SJCRH30 (cell line): ENCODE measurements around the gene UPF2. TPM values are rescaled to one million over a fixed set of nuclear protein-coding genes. Genes with fewer than 3 reads are reported as not detected.

Source experiments
- DNase-seq, 2 experiments: peaks; one replicate each; pipeline ENCODE4 v3.0.0-alpha.2; 2015 to 2020
- H3K27ac ChIP-seq: fragments of 250-450 bp; sonication (Bioruptor Pico); 2 replicates; pipeline ENCODE4 v1.5.1; 2020; ENCODE audit warnings: mild to moderate bottlenecking, moderate library complexity
- H3K27me3 ChIP-seq: fragments of 250-450 bp; sonication (Bioruptor Pico); 2 replicates; pipeline ENCODE4 v1.5.1; 2020; ENCODE audit warnings: mild to moderate bottlenecking, moderate library complexity
- H3K36me3 ChIP-seq: fragments of 250-450 bp; sonication (Bioruptor Pico); 2 replicates; pipeline ENCODE4 v1.5.1; 2020; ENCODE audit warnings: mild to moderate bottlenecking, moderate library complexity
- H3K4me1 ChIP-seq: fragments of 250-450 bp; sonication (Bioruptor Pico); 2 replicates; pipeline ENCODE4 v1.5.1; 2020; ENCODE audit warnings: mild to moderate bottlenecking, moderate library complexity
- H3K4me3 ChIP-seq: fragments of 250-450 bp; sonication (Bioruptor Pico); 2 replicates; pipeline ENCODE4 v1.5.1; 2020; ENCODE audit warnings: mild to moderate bottlenecking, moderate library complexity
- H3K9me3 ChIP-seq: fragments of 250-450 bp; sonication (Bioruptor Pico); replicated peaks from 2 replicates; pipeline ENCODE4 v1.5.1; 2020; ENCODE audit warnings: mild to moderate bottlenecking, moderate library complexity
- total RNA-seq: library from RNA; depleted of rRNA; stranded (reverse); fragments of >200 nt; shearing (Covaris generic); gene quantifications from 2 replicates; pipeline ENCODE4 v1.2.3, GENCODE V29; 2014

Gene UPF2
- total RNA-seq, 1 experiment from 2014 or later: 22.9 TPM

GRCh38 chr10:12055732-12056131, 13.1 kb upstream of the UPF2 start:
- Histone ChIP-seq H3K9me3 (no peaks in the 10 kb centered on the region), H3K4me3 (no peak overlapping the region), H3K27ac (no peak overlapping the region), H3K36me3 (no peaks in the 10 kb centered on the region), H3K4me1 (no peaks in the 10 kb centered on the region), H3K27me3 (no peaks in the 10 kb centered on the region)
- no peak for DNase-seq

DNA sequence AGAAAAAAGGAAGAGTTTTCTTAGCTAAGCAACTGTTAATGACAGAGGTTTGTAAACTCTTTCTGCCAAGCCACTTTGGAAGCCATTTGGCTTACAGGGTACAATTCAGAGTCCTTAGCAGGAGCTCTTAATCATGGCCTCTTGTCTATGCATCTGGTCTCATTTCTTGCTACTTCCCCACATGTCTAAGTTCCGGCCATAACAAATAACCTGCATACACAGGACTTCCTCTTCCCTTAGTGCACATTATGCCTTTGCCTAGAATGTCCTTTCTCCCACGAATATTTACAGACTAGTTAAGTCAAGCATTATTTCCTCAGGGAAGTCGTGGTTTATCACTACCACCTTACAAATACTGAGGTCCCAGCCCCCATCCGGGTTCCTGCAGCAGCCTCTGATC, 8.6 kb upstream of the UPF2 start:
- DNase-seq: no peak
- Histone ChIP-seq H3K36me3 (no peaks in the 10 kb centered on the region), H3K9me3 (no peaks in the 10 kb centered on the region), H3K27me3 (no peaks in the 10 kb centered on the region), H3K27ac (no peak overlapping the region), H3K4me3 (no peak overlapping the region), H3K4me1 (no peaks in the 10 kb centered on the region)

GRCh38 chr10:12050528-12050927, 7.9 kb upstream of the UPF2 start:
- H3K4me3 ChIP-seq: no peak overlapping the region
- no peaks in the 10 kb centered on the region for H3K36me3 ChIP-seq
- no peaks in the 10 kb centered on the region for H3K4me1 ChIP-seq
- H3K27ac ChIP-seq: no peak overlapping the region
- DNase-seq: no peak
- no peaks in the 10 kb centered on the region for H3K27me3 ChIP-seq
- H3K9me3 ChIP-seq: no peaks in the 10 kb centered on the region

GRCh38 chr10:12048547-12048946, 5.9 kb upstream of the UPF2 start:
- H3K4me1 ChIP-seq: peaks cover 4% of the 10 kb centered on the region
- no peaks in the 10 kb centered on the region for H3K9me3 ChIP-seq
- H3K27ac ChIP-seq: no peak overlapping the region
- no peak overlapping the region for H3K4me3 ChIP-seq
- DNase-seq: no peak
- H3K27me3 ChIP-seq: no peaks in the 10 kb centered on the region
- H3K36me3 ChIP-seq: no peaks in the 10 kb centered on the region

- Histone ChIP-seq H3K27ac (no peak overlapping the region), H3K36me3 (no peaks in the 10 kb centered on the region; the same call in 1 of the 2 replicates), H3K27me3 (no peaks in the 10 kb centered on the region), H3K4me1 (peaks cover 15% of the 10 kb centered on the region), H3K4me3 (no peak overlapping the region), H3K9me3 (no peaks in the 10 kb centered on the region)
- no peak for DNase-seq
Observed at GRCh38 chr10:12045596-12045995, 3.0 kb upstream of the UPF2 start.

DNA sequence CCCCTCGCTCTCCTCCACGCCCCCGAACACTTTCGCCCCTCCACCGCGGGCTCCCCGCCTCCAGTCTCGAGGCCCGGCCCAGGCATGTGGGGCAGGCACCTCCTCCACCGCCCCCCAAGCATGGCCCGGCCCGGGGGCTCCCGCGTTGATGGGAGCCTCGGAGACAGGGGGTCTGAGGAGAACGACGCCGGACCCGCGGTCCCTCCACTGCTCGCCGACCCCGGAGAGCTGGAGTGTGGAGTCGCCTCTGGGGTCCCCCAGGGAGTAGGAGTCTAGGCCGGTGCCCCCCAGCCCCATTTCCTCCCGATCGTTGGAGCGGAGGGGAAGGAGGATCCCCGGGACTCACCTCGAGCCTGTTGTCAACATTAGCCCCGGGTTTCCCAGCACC, 206 bp downstream of the UPF2 start:
- H3K36me3 ChIP-seq: no peaks in the 10 kb centered on the region; the same call in 1 of the 2 replicates
- H3K9me3 ChIP-seq: no peaks in the 10 kb centered on the region
- H3K4me1 ChIP-seq: peaks cover 15% of the 10 kb centered on the region
- no peaks in the 10 kb centered on the region for H3K27me3 ChIP-seq
- DNase-seq: peak in 1 of 2 experiments; percentile 27
- peak overlapping the region; percentile 98 for H3K4me3 ChIP-seq
- peak overlapping the region; percentile 100 for H3K27ac ChIP-seq

GRCh38 chr10:12041766-12042408, 722 bp downstream of the UPF2 start:
- peak; percentile 7 to 34 for DNase-seq
- Histone ChIP-seq H3K4me1 (peaks cover 15% of the 10 kb centered on the region), H3K27ac (peak overlapping the region; percentile 100), H3K4me3 (peak overlapping the region; percentile 98), H3K36me3 (no peaks in the 10 kb centered on the region; the same call in 1 of the 2 replicates), H3K9me3 (no peaks in the 10 kb centered on the region), H3K27me3 (no peaks in the 10 kb centered on the region)

- no peak overlapping the region for H3K27ac ChIP-seq
- H3K27me3 ChIP-seq: no peaks in the 10 kb centered on the region
- H3K4me3 ChIP-seq: no peak overlapping the region
- H3K36me3 ChIP-seq: peaks cover 23% of the 10 kb centered on the region
- H3K4me1 ChIP-seq: peaks cover 3% of the 10 kb centered on the region; the same call in 1 of the 2 replicates
- no peaks in the 10 kb centered on the region for H3K9me3 ChIP-seq
- DNase-seq: no peak
Observed at GRCh38 chr10:12036073-12036655, 6.4 kb downstream of the UPF2 start.

DNA sequence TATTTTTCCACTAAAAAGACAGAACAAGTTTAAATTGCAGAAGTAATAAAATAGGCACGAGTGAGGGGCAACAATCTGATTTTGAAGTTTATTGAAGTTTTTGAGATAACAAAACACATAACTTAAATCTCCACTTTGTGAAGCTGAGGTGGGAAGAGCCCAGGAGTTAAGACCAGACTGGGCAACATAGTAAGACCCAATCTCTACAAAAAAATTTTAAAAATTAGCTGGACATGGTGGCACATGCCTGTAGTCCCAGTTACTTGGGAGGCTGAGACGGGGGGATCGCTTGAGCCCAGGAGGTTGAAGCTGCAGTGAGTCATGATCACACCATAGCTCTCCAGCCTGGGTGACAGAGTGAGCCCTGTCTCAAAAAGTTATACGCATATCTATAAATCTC, 11.2 kb downstream of the UPF2 start:
- H3K36me3 ChIP-seq: peaks cover 36% of the 10 kb centered on the region
- no peaks in the 10 kb centered on the region for H3K27me3 ChIP-seq
- DNase-seq: no peak
- H3K4me3 ChIP-seq: no peak overlapping the region
- H3K4me1 ChIP-seq: no peaks in the 10 kb centered on the region
- H3K9me3 ChIP-seq: no peaks in the 10 kb centered on the region
- no peak overlapping the region for H3K27ac ChIP-seq

DNA sequence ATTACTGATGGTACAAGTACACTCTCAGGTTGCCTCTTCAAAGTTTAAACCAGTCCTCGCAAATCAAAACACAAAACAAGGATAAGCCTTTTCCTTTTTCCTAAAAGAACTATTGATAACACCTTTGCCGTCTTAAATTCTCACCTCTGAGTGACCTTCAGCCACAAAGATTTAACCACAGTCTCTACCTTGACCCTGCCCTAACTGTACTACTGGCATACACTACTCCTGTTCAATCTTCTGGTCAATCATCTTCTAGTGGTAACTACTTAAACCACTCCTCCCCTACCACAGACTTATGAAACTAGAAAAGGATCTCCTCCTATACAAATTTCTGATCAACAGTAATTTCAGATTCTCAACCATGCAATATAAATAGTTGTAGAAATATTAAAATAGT, 15.1 kb downstream of the UPF2 start:
- no peaks in the 10 kb centered on the region for H3K27me3 ChIP-seq
- H3K36me3 ChIP-seq: peaks cover 29% of the 10 kb centered on the region
- no peak overlapping the region for H3K4me3 ChIP-seq
- H3K27ac ChIP-seq: no peak overlapping the region
- no peaks in the 10 kb centered on the region for H3K4me1 ChIP-seq
- H3K9me3 ChIP-seq: no peaks in the 10 kb centered on the region
- no peak for DNase-seq

- H3K36me3 ChIP-seq: peaks cover 25% of the 10 kb centered on the region
- no peaks in the 10 kb centered on the region for H3K9me3 ChIP-seq
- H3K27ac ChIP-seq: no peak overlapping the region
- no peaks in the 10 kb centered on the region for H3K27me3 ChIP-seq
- H3K4me3 ChIP-seq: no peak overlapping the region
- H3K4me1 ChIP-seq: no peaks in the 10 kb centered on the region
- no peak for DNase-seq
Observed at GRCh38 chr10:12025591-12025990, 17.0 kb downstream of the UPF2 start.

DNA sequence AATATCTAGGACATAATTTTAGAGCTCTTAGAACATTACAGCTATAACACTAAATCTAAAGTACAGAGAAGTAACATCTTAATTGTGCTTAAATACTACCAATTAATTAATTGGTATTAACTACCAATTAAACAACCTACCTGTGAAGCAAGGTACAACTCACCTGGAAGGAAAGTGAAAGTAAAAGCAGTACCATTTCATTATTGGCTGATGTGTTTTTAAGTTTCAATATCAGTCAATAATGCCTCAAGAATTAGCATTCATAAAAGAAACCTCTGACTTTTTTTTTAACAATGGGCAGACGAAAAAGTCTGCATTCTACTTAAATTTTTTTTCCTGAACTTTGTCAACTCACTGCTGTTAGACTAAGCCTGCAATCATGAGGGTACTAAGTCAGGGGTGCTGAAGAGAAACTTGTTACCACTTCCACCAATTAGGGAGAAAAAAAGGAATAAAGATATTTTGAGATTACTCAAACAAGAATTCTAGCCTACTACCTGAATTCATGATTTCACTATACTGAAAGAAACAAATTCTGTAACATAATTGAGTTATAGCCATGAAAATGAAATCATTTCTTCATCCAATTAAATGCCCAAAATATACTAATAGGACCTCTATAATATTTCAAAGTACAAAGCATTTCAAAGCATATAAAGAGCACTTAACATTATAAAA, 19.9 kb downstream of the UPF2 start:
- Histone ChIP-seq H3K27ac (no peak overlapping the region), H3K9me3 (no peaks in the 10 kb centered on the region), H3K36me3 (peaks cover 14% of the 10 kb centered on the region), H3K4me1 (no peaks in the 10 kb centered on the region), H3K27me3 (no peaks in the 10 kb centered on the region), H3K4me3 (no peak overlapping the region)
- no peak for DNase-seq

- H3K4me3 ChIP-seq: no peak overlapping the region
Observed at GRCh38 chr10:12020574-12020973, 22.0 kb downstream of the UPF2 start.

GRCh38 chr10:12019283-12019971, 23.2 kb downstream of the UPF2 start:
- DNase-seq: no peak

More at GRCh38 chr10:12020574-12020973, 22.0 kb downstream of the UPF2 start:
- Histone ChIP-seq H3K27me3 (no peaks in the 10 kb centered on the region), H3K9me3 (no peaks in the 10 kb centered on the region), H3K4me1 (no peaks in the 10 kb centered on the region), H3K36me3 (peaks cover 10% of the 10 kb centered on the region; the same call in 1 of the 2 replicates), H3K27ac (no peak overlapping the region)
- no peak for DNase-seq

More at GRCh38 chr10:12019283-12019971, 23.2 kb downstream of the UPF2 start:
- H3K9me3 ChIP-seq: no peaks in the 10 kb centered on the region
- no peak overlapping the region for H3K4me3 ChIP-seq
- no peaks in the 10 kb centered on the region for H3K4me1 ChIP-seq
- H3K36me3 ChIP-seq: peaks cover 6% of the 10 kb centered on the region; the same call in 1 of the 2 replicates
- H3K27me3 ChIP-seq: no peaks in the 10 kb centered on the region
- H3K27ac ChIP-seq: no peak overlapping the region
